Endothelial cell of umbilical vein (primary cell): ENCODE measurements around the gene ACSM5. TPM values are rescaled to one million over a fixed set of nuclear protein-coding genes. Genes with fewer than 3 reads are reported as not detected.

Source experiments
- BruUV-seq: library from RNA; stranded (reverse); fragments of 400-500 nt; replicated peaks from 2 replicates; lab custom pipeline; 2021; lab: Mats Ljungman, UMichigan
- CTCF ChIA-PET: fragments of 300-600, 350-600 bp; sonication (Branson Sonifier 250); formaldehyde crosslinking; loops from one replicate; lab custom pipeline; 2021; ENCODE audit warnings: antibody characterized with exemption, inconsistent platforms; lab: Charles Lee
- POLR2A ChIA-PET: fragments of 300-600, 350-600 bp; sonication (Branson Sonifier 250); formaldehyde crosslinking; loops from one replicate; lab custom pipeline; 2021; ENCODE audit warnings: antibody characterized with exemption, inconsistent platforms; lab: Charles Lee
- DNase-seq: peaks from one replicate; pipeline ENCODE4 v3.0.0-alpha.2; 2011; ENCODE audit warnings: low read depth, low spot score
- FAIRE-seq: peaks from 2 replicates; lab custom pipeline; 2011; peaks lifted over from hg19 to GRCh38; lab: Jason Lieb, UNC
- H2AFZ ChIP-seq: 2 replicates; pipeline ENCODE4 v1.6.0; 2012; ENCODE audit warnings: low read depth, low read length, control low read depth, inconsistent platforms
- H3K27ac ChIP-seq: 2 replicates; pipeline ENCODE4 v1.5.1; 2011; ENCODE audit warnings: low read depth, mild to moderate bottlenecking, control low read depth, low read length, moderate library complexity; ENCODE audit not compliant: insufficient read depth
- H3K27me3 ChIP-seq, 2 experiments: 2 replicates each; pipeline versions ENCODE4 v1.6.0 to v1.6.1; 2011; ENCODE audit warnings: low read length in 2 of 2, mixed read lengths in 1 of 2; ENCODE audit not compliant: control insufficient read depth in 2 of 2, insufficient read depth in 2 of 2
- H3K36me3 ChIP-seq, 2 experiments: 2 replicates in 1 of 2; 3 replicates in 1 of 2; pipeline ENCODE4 v1.5.1; 2011; ENCODE audit warnings: low read length in 2 of 2, mild to moderate bottlenecking in 1 of 2, moderate library complexity in 1 of 2; ENCODE audit not compliant: control insufficient read depth in 2 of 2, insufficient read depth in 2 of 2; ENCODE audit errors: extremely low read depth in 1 of 2
- H3K4me1 ChIP-seq: 3 replicates; pipeline ENCODE4 v1.5.1; 2011; ENCODE audit warnings: mild to moderate bottlenecking, low read length; ENCODE audit not compliant: control insufficient read depth, insufficient read depth; ENCODE audit errors: extremely low read depth
- H3K4me2 ChIP-seq: 2 replicates; pipeline ENCODE4 v1.6.1; 2011; ENCODE audit warnings: low read length, control low read depth, mixed read lengths; ENCODE audit not compliant: insufficient read depth
- H3K4me3 ChIP-seq, 3 experiments: fragments of 200-600 bp in 1 of 3; sonication (generic), shearing (Covaris generic) in 1 of 3; replicated peaks in 1 of 3; 2 replicates each; pipeline ENCODE4 v1.5.1; 2011 to 2016; ENCODE audit warnings: control low read depth in 3 of 3, low read length in 3 of 3, mild to moderate bottlenecking in 2 of 3, inconsistent platforms in 1 of 3, low read depth in 1 of 3, moderate library complexity in 1 of 3; ENCODE audit not compliant: insufficient read depth in 1 of 3
- H3K79me2 ChIP-seq: 2 replicates; pipeline ENCODE4 v1.6.0; 2012; ENCODE audit warnings: low read length, inconsistent platforms; ENCODE audit not compliant: control insufficient read depth, insufficient read depth
- H3K9ac ChIP-seq: replicated peaks from 2 replicates; pipeline ENCODE3; 2011; ENCODE audit warnings: low read length, control low read depth; ENCODE audit not compliant: insufficient read depth; ENCODE audit errors: extremely low read depth
- H3K9me1 ChIP-seq: replicated peaks from 3 replicates; pipeline ENCODE4 v1.6.0; 2011; ENCODE audit warnings: mild to moderate bottlenecking, low read length; ENCODE audit not compliant: control insufficient read depth, insufficient read depth; ENCODE audit errors: extremely low read depth
- H3K9me3 ChIP-seq: replicated peaks from 2 replicates; pipeline ENCODE4 v1.5.1; 2012; ENCODE audit warnings: low read length, inconsistent platforms; ENCODE audit not compliant: control insufficient read depth, insufficient read depth
- H4K20me1 ChIP-seq: replicated peaks from 2 replicates; pipeline ENCODE3; 2011; ENCODE audit warnings: mild to moderate bottlenecking, low read length; ENCODE audit not compliant: control insufficient read depth, insufficient read depth; ENCODE audit errors: extremely low read depth
- CTCF ChIP-seq, 2 donors: IDR thresholded peaks; 1 replicate in 1 of 2; 2 replicates in 1 of 2; pipeline ENCODE4 v1.5.1; 2011; ENCODE audit warnings: low read length in 2 of 2, mild to moderate bottlenecking in 2 of 2, moderate library complexity in 2 of 2, control low read depth in 1 of 2, inconsistent platforms in 1 of 2, low read depth in 1 of 2; ENCODE audit not compliant: insufficient read depth in 1 of 2; ENCODE audit errors: extremely low read depth in 1 of 2
- EZH2 ChIP-seq: IDR thresholded peaks from 2 replicates; pipeline ENCODE4 v1.6.1; 2012; ENCODE audit warnings: borderline replicate concordance, low read depth, mild to moderate bottlenecking, moderate library complexity, low read length, inconsistent platforms; ENCODE audit not compliant: severe bottlenecking
- FOS ChIP-seq: IDR thresholded peaks from 2 replicates; pipeline ENCODE4 v1.6.1; 2011; ENCODE audit warnings: mild to moderate bottlenecking, low read length, moderate library complexity, borderline replicate concordance; ENCODE audit not compliant: insufficient read depth
- GATA2 ChIP-seq: IDR thresholded peaks from 2 replicates; pipeline ENCODE4 v1.7.0; 2011; ENCODE audit warnings: low read depth, mild to moderate bottlenecking, moderate library complexity, mixed read lengths, low read length; ENCODE audit not compliant: insufficient read length, insufficient read depth
- JUN ChIP-seq: IDR thresholded peaks from 2 replicates; pipeline ENCODE4 v1.6.1; 2011; ENCODE audit warnings: borderline replicate concordance, low read depth; ENCODE audit not compliant: insufficient read length, insufficient read depth
- MAX ChIP-seq: IDR thresholded peaks from 2 replicates; pipeline ENCODE4 v1.6.1; 2011; ENCODE audit not compliant: insufficient read depth, insufficient read length
- MYC ChIP-seq: IDR thresholded peaks from one replicate; pipeline ENCODE4 v1.6.1; 2011; ENCODE audit warnings: mild to moderate bottlenecking, low read depth, low read length
- POLR2A ChIP-seq: IDR thresholded peaks from 2 replicates; pipeline ENCODE4 v1.6.1; 2012; ENCODE audit warnings: low read depth, mild to moderate bottlenecking, control low read depth, low read length
- POLR2AphosphoS5 ChIP-seq: IDR thresholded peaks from 2 replicates; pipeline ENCODE4 v1.6.1; 2012; ENCODE audit warnings: low read depth, mild to moderate bottlenecking, control low read depth, low read length, moderate library complexity; ENCODE audit not compliant: insufficient read depth
- dilution Hi-C: fragments of 300-500 bp; cut with MboI; formaldehyde crosslinking; loops from one replicate; pipeline ENCODE4 v1.15.0; 2019; ENCODE audit warnings: low sequenced_read_pairs; ENCODE audit not compliant: extremely low pct_ligation_motif_present
- intact Hi-C: fragments of 100-400 bp; cut with micrococcal nuclease; formaldehyde crosslinking; loops from one replicate; pipeline ENCODE4 v1.10.0; 2022
- polyA plus RNA-seq, 4 experiments: library from polyadenylated mRNA; depleted of rRNA in 3 of 4; stranded (reverse) in 3 of 4; unstranded in 1 of 4; fragments of >200 nt; gene quantifications; 2 replicates each; pipeline versions ENCODE4 v1.2.1 to v1.2.3, GENCODE V29; 2011 to 2012; ENCODE audit warnings: missing spikeins in 1 of 4
- total RNA-seq: library from RNA; stranded (reverse); gene quantifications from 2 replicates; pipeline ENCODE4 v1.2.3, GENCODE V29; 2021

ACSM5 gene
- total and polyA plus RNA-seq, 2 donors (not counting 3 experiments of a cell fraction or from before 2014, with no cell fraction given) = 0.06 TPM; not detected in 1

GRCh38 chr16:20398603-20399002, 10.7 kb upstream of the ACSM5 start:
- Histone ChIP-seq H3K79me2 (no peaks in the 10 kb centered on the region), H3K9ac (no peak overlapping the region), H3K27me3 (no peaks in the 10 kb centered on the region), H3K9me1 (no peaks in the 10 kb centered on the region), H3K36me3 (no peaks in the 10 kb centered on the region), H4K20me1 (no peaks in the 10 kb centered on the region), H3K9me3 (no peaks in the 10 kb centered on the region), H3K4me3 (no peak overlapping the region), H3K4me2 (no peak overlapping the region), H3K27ac (no peak overlapping the region), H3K4me1 (no peaks in the 10 kb centered on the region), H2AFZ (no peak overlapping the region)
- CTCF ChIA-PET = interaction anchor here (1.4 kb wide), 1 partner anchor 14 kb away, joined by 4 read pairs; no protein-coding TSS in a partner anchor
- FAIRE-seq = no peak
- intact Hi-C loops (no loop called here), dilution Hi-C loops (no loop called here)
- BruUV-seq = no TSS peak
- DNase-seq = no peak
- POLR2A ChIA-PET = no interaction called here
- TF ChIP-seq FOS = no peak
- no peak for TF ChIP-seq MYC
- no peak for TF ChIP-seq GATA2
- TF ChIP-seq POLR2AphosphoS5 = no peak
- TF ChIP-seq MAX = no peak
- no peak for TF ChIP-seq EZH2
- TF ChIP-seq JUN = no peak
- no peak for TF ChIP-seq CTCF (IDR thresholded peaks at IDR 0.05; ENCODE audit: extremely low read depth in 1 of 2, insufficient read depth in 1 of 2, low read depth in 1 of 2, low read length in 2 of 2)
- TF ChIP-seq POLR2A = no peak
